Natural killer cell (primary cell): ENCODE data around the gene NAB1. TPM values are rescaled to one million over a fixed set of nuclear protein-coding genes. Genes with fewer than 3 reads are reported as not detected.

Experiments used
- ATAC-seq, 3 donors: fragments of 150-1000 bp in 2 of 3; fragments of 200-7000 bp in 1 of 3; cut with Tn5 transposase; 1 replicate in 1 of 3; 2 replicates in 2 of 3; pipeline ENCODE4 v1.10.0; 2021; ENCODE audit warnings: mild to moderate bottlenecking in 2 of 3, moderate library complexity in 2 of 3
- DNase-seq, 2 donors: peaks; one replicate each; pipeline versions ENCODE4 v3.0.0 to v3.0.0-alpha.2; 2013 to 2021; ENCODE audit warnings: mixed read lengths in 1 of 2
- H3K27ac ChIP-seq: one replicate; pipeline ENCODE4 v1.5.1; 2013; ENCODE audit warnings: mild to moderate bottlenecking, low read length
- H3K27me3 ChIP-seq: one replicate; pipeline ENCODE4 v1.6.1; 2013; ENCODE audit warnings: low read length; ENCODE audit not compliant: control insufficient read depth, insufficient read depth
- H3K36me3 ChIP-seq: one replicate; pipeline ENCODE4 v1.6.1; 2013; ENCODE audit warnings: low read length; ENCODE audit not compliant: control insufficient read depth, insufficient read depth
- H3K4me1 ChIP-seq: one replicate; pipeline ENCODE4 v1.6.1; 2013; ENCODE audit warnings: low read length; ENCODE audit not compliant: control insufficient read depth, insufficient read depth
- H3K4me3 ChIP-seq: one replicate; pipeline ENCODE4 v1.5.1; 2013; ENCODE audit warnings: low read length
- H3K9me3 ChIP-seq: one replicate; pipeline ENCODE4 v1.6.1; 2013; ENCODE audit warnings: low read length; ENCODE audit not compliant: control insufficient read depth, insufficient read depth
- H3K27ac Mint-ChIP-seq, 2 donors: one replicate each; pipeline ENCODE4 v1.8.0; 2022; ENCODE audit warnings: mild to moderate bottlenecking in 2 of 2, mixed read lengths in 2 of 2, moderate library complexity in 1 of 2
- H3K27me3 Mint-ChIP-seq, 2 donors: one replicate each; pipeline ENCODE4 v1.8.0; 2022; ENCODE audit warnings: low read depth in 2 of 2, mixed read lengths in 2 of 2
- H3K36me3 Mint-ChIP-seq: one replicate; pipeline ENCODE4 v1.8.0; 2022; ENCODE audit warnings: mixed read lengths
- H3K4me1 Mint-ChIP-seq, 2 donors: one replicate each; pipeline ENCODE4 v1.8.0; 2022; ENCODE audit warnings: mixed read lengths in 2 of 2
- H3K4me3 Mint-ChIP-seq: one replicate; pipeline ENCODE4 v1.8.0; 2022; ENCODE audit warnings: mild to moderate bottlenecking, moderate library complexity, mixed read lengths
- H3K9me3 Mint-ChIP-seq, 2 donors: one replicate each; pipeline ENCODE4 v1.8.0; 2022; ENCODE audit warnings: mixed read lengths in 2 of 2
- WGBS: methylation state at CpG from one replicate; pipeline ENCODE4 v1.1.7; 2013; ENCODE audit warnings: missing lambda C conversion rate; ENCODE audit not compliant: insufficient coverage; 5-methylcytosine and 5-hydroxymethylcytosine counted together
- intact Hi-C: fragments of 100-400 bp; cut with micrococcal nuclease; formaldehyde crosslinking; loops from one replicate; pipeline ENCODE4 v1.14.2; 2022
- total RNA-seq, 4 donors: library from RNA; stranded (reverse); fragments of 120-200 nt in 1 of 4; gene quantifications; one replicate each; pipeline versions ENCODE4 v1.2.3 to v1.2.4, GENCODE V29; 2013 to 2022
- TF ChIP-seq, protein P1 (sequence below): fragments of 200-600 bp; IDR thresholded peaks from one replicate; pipeline ENCODE4 v1.8.0; 2022; ENCODE audit warnings: antibody characterized with exemption

The NAB1 gene
- total RNA-seq, 3 donors from 2014 or later (not counting 1 experiment from before 2014, with no cell fraction given) = 31.2 to 42.0 (median 37.8) TPM

DNA sequence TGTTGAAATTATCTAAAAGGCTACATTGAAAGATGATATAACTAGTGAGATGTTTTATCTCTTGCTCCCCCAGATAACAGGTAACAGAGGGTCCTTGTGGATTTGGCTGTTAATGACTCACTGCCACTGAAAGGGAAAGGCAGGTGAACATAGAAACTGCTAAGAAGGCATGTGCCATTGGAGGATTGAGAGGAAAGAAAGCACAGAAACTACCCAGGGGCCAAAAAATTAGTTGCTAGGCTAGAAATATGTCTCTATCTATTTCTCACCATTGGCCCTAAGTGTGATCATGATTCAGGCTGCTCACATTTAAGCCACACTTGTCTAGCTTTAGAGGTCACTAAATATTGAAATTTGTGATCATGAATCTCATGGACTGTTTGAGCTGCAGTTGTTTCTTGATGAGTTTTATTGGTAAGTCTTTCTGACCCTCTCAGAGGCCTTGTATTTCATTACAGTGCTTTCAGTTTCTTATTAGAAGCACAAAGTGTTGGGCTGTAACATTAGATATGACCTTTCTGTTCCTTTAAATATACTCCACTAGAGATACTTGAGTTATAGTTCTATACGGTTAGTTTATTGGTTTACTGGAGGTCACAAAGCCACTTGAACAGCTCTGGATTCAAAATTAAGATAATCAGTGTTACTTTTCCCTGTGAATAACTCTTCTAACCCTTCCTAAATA lies 26.2 kb downstream of the NAB1 start:
- H3K27me3 Mint-ChIP-seq = no peaks in the 10 kb centered on the region
- no peak overlapping the region for H3K27ac ChIP-seq
- no peak overlapping the region for H3K4me3 Mint-ChIP-seq
- WGBS = no CpG with 5 or more reads among the region's 1 CpG
- TF ChIP-seq, protein P1, sequence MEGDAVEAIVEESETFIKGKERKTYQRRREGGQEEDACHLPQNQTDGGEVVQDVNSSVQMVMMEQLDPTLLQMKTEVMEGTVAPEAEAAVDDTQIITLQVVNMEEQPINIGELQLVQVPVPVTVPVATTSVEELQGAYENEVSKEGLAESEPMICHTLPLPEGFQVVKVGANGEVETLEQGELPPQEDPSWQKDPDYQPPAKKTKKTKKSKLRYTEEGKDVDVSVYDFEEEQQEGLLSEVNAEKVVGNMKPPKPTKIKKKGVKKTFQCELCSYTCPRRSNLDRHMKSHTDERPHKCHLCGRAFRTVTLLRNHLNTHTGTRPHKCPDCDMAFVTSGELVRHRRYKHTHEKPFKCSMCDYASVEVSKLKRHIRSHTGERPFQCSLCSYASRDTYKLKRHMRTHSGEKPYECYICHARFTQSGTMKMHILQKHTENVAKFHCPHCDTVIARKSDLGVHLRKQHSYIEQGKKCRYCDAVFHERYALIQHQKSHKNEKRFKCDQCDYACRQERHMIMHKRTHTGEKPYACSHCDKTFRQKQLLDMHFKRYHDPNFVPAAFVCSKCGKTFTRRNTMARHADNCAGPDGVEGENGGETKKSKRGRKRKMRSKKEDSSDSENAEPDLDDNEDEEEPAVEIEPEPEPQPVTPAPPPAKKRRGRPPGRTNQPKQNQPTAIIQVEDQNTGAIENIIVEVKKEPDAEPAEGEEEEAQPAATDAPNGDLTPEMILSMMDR = no peak
- peaks cover 22% of the 10 kb centered on the region for H3K36me3 ChIP-seq
- no peak overlapping the region for H3K4me3 ChIP-seq
- intact Hi-C loops = no loop called here
- no peaks in the 10 kb centered on the region for H3K9me3 Mint-ChIP-seq
- DNase-seq (no peak), ATAC-seq (peak in 1 of 3 donors; percentile 10)
- H3K36me3 Mint-ChIP-seq = peaks cover 10% of the 10 kb centered on the region
- peaks cover 3% of the 10 kb centered on the region for H3K4me1 ChIP-seq
- H3K27me3 ChIP-seq = no peaks in the 10 kb centered on the region
- H3K27ac Mint-ChIP-seq = peak overlapping the region in 1 of 2 donors; percentile 25
- H3K9me3 ChIP-seq = no peaks in the 10 kb centered on the region
- peaks cover 4 to 15% of the 10 kb centered on the region in 2 donors for H3K4me1 Mint-ChIP-seq

DNA sequence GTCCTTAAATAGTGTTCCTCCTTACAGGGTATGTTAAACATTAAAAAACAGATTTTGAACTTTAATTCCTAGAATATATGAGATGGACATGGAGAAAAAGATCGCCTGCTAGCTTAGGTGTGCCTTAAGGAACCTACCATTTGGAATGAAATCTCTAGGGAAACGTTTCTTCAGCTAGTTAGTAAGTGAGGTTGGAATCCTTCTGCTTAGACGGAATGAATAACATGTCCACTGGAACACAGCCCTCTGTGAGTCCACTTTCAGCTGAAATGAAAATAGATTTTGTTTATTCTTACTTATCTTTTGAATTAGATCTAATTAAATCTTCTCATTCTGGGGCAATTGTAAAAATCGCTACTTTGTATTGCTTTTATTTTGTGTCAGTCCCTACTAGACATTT lies 28.4 kb downstream of the NAB1 start:
- Mint-ChIP-seq H3K9me3 (no peaks in the 10 kb centered on the region), H3K27me3 (no peaks in the 10 kb centered on the region), H3K4me1 (peaks cover 10 to 21% of the 10 kb centered on the region in 2 donors), H3K4me3 (no peak overlapping the region), H3K27ac (no peak overlapping the region), H3K36me3 (peaks cover 10% of the 10 kb centered on the region)
- intact Hi-C loops = no loop called here
- no peak for DNase-seq
- 90% methylated on average over 4 of the region's 4 CpGs for WGBS
- H3K36me3 ChIP-seq = peaks cover 11% of the 10 kb centered on the region
- H3K4me3 ChIP-seq = no peak overlapping the region
- no peaks in the 10 kb centered on the region for H3K27me3 ChIP-seq
- no peak overlapping the region for H3K27ac ChIP-seq
- TF ChIP-seq, protein P1 = no peak
- no peak for ATAC-seq
- peaks cover 3% of the 10 kb centered on the region for H3K4me1 ChIP-seq
- no peaks in the 10 kb centered on the region for H3K9me3 ChIP-seq

DNA sequence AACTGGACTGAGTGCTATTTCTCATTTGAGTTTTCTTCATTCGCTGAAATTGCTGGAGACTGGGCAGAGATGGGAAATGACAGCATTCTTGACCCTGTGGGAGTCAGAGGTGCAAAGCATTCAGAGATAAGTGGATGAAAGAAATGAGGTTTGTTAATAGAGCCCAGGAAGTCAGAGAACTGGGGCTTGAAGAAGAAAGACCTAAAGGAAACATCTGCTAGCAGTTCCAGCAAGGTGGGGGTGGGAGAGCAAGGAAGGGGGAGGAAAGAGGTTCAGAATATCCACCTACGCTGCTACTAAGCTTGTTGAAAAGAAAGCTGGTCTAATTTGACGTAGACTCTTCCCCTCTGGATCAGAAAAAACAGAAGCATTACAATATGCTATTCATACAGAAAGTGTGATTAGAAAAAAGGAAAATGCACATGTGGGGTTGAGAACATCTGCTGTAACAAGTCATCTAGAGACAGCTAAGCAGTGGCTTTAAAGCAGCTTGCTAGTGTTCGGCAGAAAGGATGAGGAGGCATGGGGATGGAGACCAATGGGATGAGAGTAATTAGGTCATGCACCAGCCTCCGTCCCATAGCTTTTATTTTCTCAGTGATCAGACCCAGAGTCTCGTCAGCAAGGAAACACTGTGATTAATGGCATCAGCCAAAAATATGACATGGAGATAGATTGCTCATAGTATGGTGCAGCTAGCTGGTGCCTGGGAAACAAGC lies 29.7 kb downstream of the NAB1 start:
- no peak overlapping the region for H3K27ac ChIP-seq
- H3K27me3 ChIP-seq = no peaks in the 10 kb centered on the region
- Mint-ChIP-seq H3K36me3 (peaks cover 10% of the 10 kb centered on the region), H3K4me3 (no peak overlapping the region), H3K4me1 (peaks cover 10 to 21% of the 10 kb centered on the region in 2 donors), H3K27me3 (no peaks in the 10 kb centered on the region), H3K27ac (peak overlapping the region in 1 of 2 donors; percentile 23), H3K9me3 (no peaks in the 10 kb centered on the region)
- peaks cover 7% of the 10 kb centered on the region for H3K36me3 ChIP-seq
- WGBS = 41% methylated on average over 5 of the region's 6 CpGs
- no peaks in the 10 kb centered on the region for H3K9me3 ChIP-seq
- TF ChIP-seq, protein P1 = no peak
- ATAC-seq = peak in 1 of 3 donors; percentile 21
- H3K4me3 ChIP-seq = no peak overlapping the region
- peak in 1 of 2 donors; percentile 37 for DNase-seq
- intact Hi-C loops = no loop called here
- H3K4me1 ChIP-seq = peaks cover 3% of the 10 kb centered on the region
